B cell (primary cell): ENCODE results near the gene ARPC4. TPM values are rescaled to one million over a fixed set of nuclear protein-coding genes. Genes with fewer than 3 reads are reported as not detected.
A peak's percentile ranks its signal among the peaks of the same experiment; 100 is the strongest.

Source experiments
- ATAC-seq: fragments of 200-7000 bp; cut with Tn5 transposase; one replicate; pipeline ENCODE4 v1.10.0; 2021; ENCODE audit warnings: low read depth, mild to moderate bottlenecking, moderate number of reproducible peaks, moderate library complexity
- CTCF ChIA-PET: fragments of 350-600 bp; sonication (Branson Sonifier 250); formaldehyde crosslinking; loops from one replicate; lab custom pipeline; 2021; ENCODE audit warnings: antibody characterized with exemption, inconsistent platforms; lab: Charles Lee
- POLR2A ChIA-PET: fragments of 350-600 bp; sonication (Branson Sonifier 250); formaldehyde crosslinking; loops from one replicate; lab custom pipeline; 2021; ENCODE audit warnings: antibody characterized with exemption; lab: Charles Lee
- DNase-seq: peaks from one replicate; pipeline ENCODE4 v3.0.0; 2013
- H2AFZ ChIP-seq: 2 replicates; pipeline ENCODE4 v1.6.1; 2012; ENCODE audit warnings: mild to moderate bottlenecking, low read depth, low read length; ENCODE audit not compliant: insufficient read depth, poor library complexity, severe bottlenecking
- H3K27ac ChIP-seq, 2 donors: 1 replicate in 1 of 2; 2 replicates in 1 of 2; pipeline ENCODE4 v1.5.1; 2012 to 2013; ENCODE audit warnings: low read length in 2 of 2, mild to moderate bottlenecking in 2 of 2, moderate library complexity in 1 of 2
- H3K27me3 ChIP-seq, 4 experiments: fragments of 200-600 bp in 1 of 4; sonication (generic) in 1 of 4; replicated peaks in 1 of 4; 1 replicate in 2 of 4; 2 replicates in 2 of 4; pipeline versions ENCODE4 v1.6.1 to v1.7.0; 2013 to 2016; ENCODE audit warnings: low read length in 3 of 4, mild to moderate bottlenecking in 2 of 4, mixed read lengths in 1 of 4, moderate library complexity in 1 of 4; ENCODE audit not compliant: insufficient read depth in 4 of 4, control insufficient read depth in 3 of 4; ENCODE audit errors: control extremely low read depth in 1 of 4
- H3K36me3 ChIP-seq, 2 experiments: replicated peaks in 1 of 2; 1 replicate in 1 of 2; 2 replicates in 1 of 2; pipeline versions ENCODE4 v1.6.1 to v1.7.1; 2013; ENCODE audit warnings: low read length in 1 of 2; ENCODE audit not compliant: insufficient read depth in 2 of 2, control insufficient read depth in 1 of 2; ENCODE audit errors: control extremely low read depth in 1 of 2, extremely low read depth in 1 of 2
- H3K4me1 ChIP-seq, 2 donors: fragments of 200-600 bp in 1 of 2; sonication (generic) in 1 of 2; 1 replicate in 1 of 2; 2 replicates in 1 of 2; pipeline versions ENCODE4 v1.5.1 to v1.6.1; 2013 to 2017; ENCODE audit warnings: low read length in 2 of 2; ENCODE audit not compliant: control insufficient read depth in 2 of 2, insufficient read depth in 2 of 2
- H3K4me2 ChIP-seq: replicated peaks from 2 replicates; pipeline ENCODE3; 2012; ENCODE audit warnings: mild to moderate bottlenecking, low read depth, low read length; ENCODE audit not compliant: poor library complexity, severe bottlenecking
- H3K4me3 ChIP-seq, 5 experiments: fragments of 200-600 bp in 1 of 5; sonication (generic) in 1 of 5; 1 replicate in 3 of 5; 2 replicates in 2 of 5; pipeline versions ENCODE4 v1.5.1 to v1.7.0; 2011 to 2016; ENCODE audit warnings: low read length in 4 of 5, mild to moderate bottlenecking in 4 of 5, low read depth in 2 of 5, control low read depth in 1 of 5, moderate library complexity in 1 of 5; ENCODE audit not compliant: insufficient read depth in 1 of 5; ENCODE audit errors: control extremely low read depth in 1 of 5, extremely low read depth in 1 of 5
- H3K79me2 ChIP-seq: fragments of 200-600 bp; sonication (generic); one replicate; pipeline ENCODE4 v1.6.0; 2016; ENCODE audit warnings: low read length; ENCODE audit not compliant: control insufficient read depth, insufficient read depth
- H3K9ac ChIP-seq: fragments of 200-600 bp; sonication (generic); 2 replicates; pipeline ENCODE4 v1.6.1; 2017; ENCODE audit warnings: mild to moderate bottlenecking, low read length, moderate library complexity
- H3K9me3 ChIP-seq, 3 donors: one replicate each; pipeline versions ENCODE4 v1.6.1 to v1.7.1; 2013; ENCODE audit warnings: low read length in 2 of 3; ENCODE audit not compliant: control insufficient read depth in 2 of 3, insufficient read depth in 1 of 3; ENCODE audit errors: control extremely low read depth in 1 of 3
- H4K20me1 ChIP-seq: 2 replicates; pipeline ENCODE4 v1.6.0; 2012; ENCODE audit warnings: mild to moderate bottlenecking, low read length; ENCODE audit not compliant: insufficient read depth, control insufficient read depth, poor library complexity, severe bottlenecking
- H3K27ac Mint-ChIP-seq: one replicate; pipeline ENCODE4 v1.8.0; 2021; ENCODE audit warnings: mixed read lengths
- H3K27me3 Mint-ChIP-seq: one replicate; pipeline ENCODE4 v1.8.0; 2021; ENCODE audit warnings: mixed read lengths
- H3K4me1 Mint-ChIP-seq: one replicate; pipeline ENCODE4 v1.8.0; 2021; ENCODE audit warnings: mixed read lengths
- H3K4me3 Mint-ChIP-seq: one replicate; pipeline ENCODE4 v1.8.0; 2021; ENCODE audit warnings: mixed read lengths
- H3K9me3 Mint-ChIP-seq: one replicate; pipeline ENCODE4 v1.8.0; 2022; ENCODE audit warnings: mixed read lengths; ENCODE audit not compliant: insufficient read depth
- EZH2 ChIP-seq: IDR thresholded peaks from 2 replicates; pipeline ENCODE4 v1.6.1; 2012; ENCODE audit warnings: borderline replicate concordance, low read depth, mild to moderate bottlenecking, moderate library complexity, low read length; ENCODE audit not compliant: insufficient read depth, poor library complexity, severe bottlenecking
- WGBS: methylation state at CpG from one replicate; pipeline ENCODE4 v1.1.5; 2013; ENCODE audit warnings: missing lambda C conversion rate; ENCODE audit not compliant: insufficient coverage; 5-methylcytosine and 5-hydroxymethylcytosine counted together
- intact Hi-C: fragments of 100-400 bp; cut with micrococcal nuclease; formaldehyde crosslinking; loops from one replicate; pipeline ENCODE4 v1.10.0; 2022
- polyA plus RNA-seq: library from polyadenylated mRNA; depleted of rRNA; stranded (reverse); fragments of >200 nt; gene quantifications from 2 replicates; pipeline ENCODE4 v1.2.3, GENCODE V29; 2012
- total RNA-seq, 2 donors: library from RNA; stranded (reverse); fragments of 120-200 nt in 1 of 2; gene quantifications; 1 replicate in 1 of 2; 2 replicates in 1 of 2; pipeline versions ENCODE4 v1.2.3 to v1.2.4, GENCODE V29; 2013 to 2022
- TF ChIP-seq, protein P1 (sequence below): fragments of 200-600 bp; IDR thresholded peaks from one replicate; pipeline ENCODE4 v1.8.0; 2022; ENCODE audit warnings: antibody characterized with exemption, mild to moderate bottlenecking

Gene ARPC4
- total and polyA plus RNA-seq, 2 donors (not counting 1 experiment from before 2014, with no cell fraction given), result 110 to 174 TPM

DNA sequence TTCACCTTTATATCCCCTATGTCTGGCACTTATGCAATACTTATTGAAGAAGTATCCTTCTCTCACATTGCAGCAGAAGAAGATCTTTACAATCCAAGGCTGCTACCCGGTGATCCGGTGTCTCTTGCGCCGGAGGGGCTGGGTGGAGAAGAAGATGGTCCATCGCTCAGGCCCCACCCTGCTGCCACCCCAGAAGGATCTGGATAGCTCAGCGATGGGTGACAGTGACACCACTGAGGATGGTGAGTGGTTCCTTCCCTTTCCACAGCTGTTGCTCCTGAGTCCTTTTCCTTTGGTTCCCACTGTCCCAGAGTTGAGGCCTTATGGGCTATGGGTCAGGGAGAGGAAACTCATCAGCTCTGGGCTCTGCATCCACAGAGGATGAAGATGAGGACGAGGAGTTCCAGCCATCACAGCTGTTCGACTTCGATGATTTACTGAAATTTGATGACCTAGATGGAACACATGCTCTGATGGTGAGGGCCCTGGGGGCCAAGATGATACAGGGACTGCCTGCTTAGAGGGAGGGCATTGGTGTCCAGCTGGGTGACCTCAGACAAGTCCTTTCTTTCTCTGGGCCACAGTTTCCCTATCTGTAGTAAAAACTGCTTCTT is 20.1 kb downstream of the ARPC4 start:
- Mint-ChIP-seq H3K9me3 (no peaks in the 10 kb centered on the region), H3K4me3 (no peak overlapping the region), H3K27ac (peak overlapping the region; percentile 41), H3K4me1 (peaks cover 34% of the 10 kb centered on the region), H3K27me3 (no peaks in the 10 kb centered on the region)
- no peak for TF ChIP-seq EZH2
- TF ChIP-seq, protein P1, sequence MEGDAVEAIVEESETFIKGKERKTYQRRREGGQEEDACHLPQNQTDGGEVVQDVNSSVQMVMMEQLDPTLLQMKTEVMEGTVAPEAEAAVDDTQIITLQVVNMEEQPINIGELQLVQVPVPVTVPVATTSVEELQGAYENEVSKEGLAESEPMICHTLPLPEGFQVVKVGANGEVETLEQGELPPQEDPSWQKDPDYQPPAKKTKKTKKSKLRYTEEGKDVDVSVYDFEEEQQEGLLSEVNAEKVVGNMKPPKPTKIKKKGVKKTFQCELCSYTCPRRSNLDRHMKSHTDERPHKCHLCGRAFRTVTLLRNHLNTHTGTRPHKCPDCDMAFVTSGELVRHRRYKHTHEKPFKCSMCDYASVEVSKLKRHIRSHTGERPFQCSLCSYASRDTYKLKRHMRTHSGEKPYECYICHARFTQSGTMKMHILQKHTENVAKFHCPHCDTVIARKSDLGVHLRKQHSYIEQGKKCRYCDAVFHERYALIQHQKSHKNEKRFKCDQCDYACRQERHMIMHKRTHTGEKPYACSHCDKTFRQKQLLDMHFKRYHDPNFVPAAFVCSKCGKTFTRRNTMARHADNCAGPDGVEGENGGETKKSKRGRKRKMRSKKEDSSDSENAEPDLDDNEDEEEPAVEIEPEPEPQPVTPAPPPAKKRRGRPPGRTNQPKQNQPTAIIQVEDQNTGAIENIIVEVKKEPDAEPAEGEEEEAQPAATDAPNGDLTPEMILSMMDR, result no peak
- H4K20me1 ChIP-seq, result no peaks in the 10 kb centered on the region
- WGBS, result 98% methylated on average over 7 of the region's 9 CpGs
- no peak overlapping the region for H3K4me3 ChIP-seq
- no peak overlapping the region for H3K4me2 ChIP-seq
- ChIA-PET POLR2A (no interaction called here), CTCF (no interaction called here)
- H3K4me1 ChIP-seq, result peaks cover 22 to 26% of the 10 kb centered on the region in 2 donors
- no peak overlapping the region for H2AFZ ChIP-seq
- no peak overlapping the region for H3K27ac ChIP-seq
- DNase-seq (no peak), ATAC-seq (no peak)
- H3K9ac ChIP-seq, result no peak overlapping the region
- no peaks in the 10 kb centered on the region for H3K9me3 ChIP-seq
- intact Hi-C loops, result no loop called here
- H3K79me2 ChIP-seq, result peaks cover 4% of the 10 kb centered on the region
- H3K36me3 ChIP-seq, result no peaks in the 10 kb centered on the region
- H3K27me3 ChIP-seq, result no peaks in the 10 kb centered on the region

DNA sequence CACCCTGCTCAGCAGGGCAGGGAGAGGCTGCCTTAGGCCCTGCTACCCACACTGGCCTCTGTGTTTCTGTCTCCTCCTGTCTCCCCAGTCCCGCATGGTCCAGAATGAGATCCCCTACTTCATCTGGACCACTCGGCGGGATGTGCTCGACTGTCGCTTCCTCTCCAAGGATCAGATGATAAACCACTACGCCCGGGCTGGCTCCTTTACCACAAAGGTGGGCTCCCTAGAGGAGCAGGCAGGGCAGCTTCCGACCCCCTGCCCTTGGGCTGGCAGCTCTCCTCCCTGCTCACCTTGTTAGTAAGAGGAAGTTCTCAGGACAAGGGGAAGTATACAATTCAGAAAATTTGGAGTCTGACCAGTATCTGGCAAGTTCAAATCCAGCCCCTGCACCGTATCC is 23.1 kb downstream of the ARPC4 start:
- Histone ChIP-seq H3K4me2 (no peak overlapping the region), H3K4me3 (no peak overlapping the region), H3K36me3 (peaks cover 0 to 5% of the 10 kb centered on the region in 2 experiments), H4K20me1 (no peaks in the 10 kb centered on the region), H3K79me2 (no peaks in the 10 kb centered on the region), H3K4me1 (peaks cover 0 to under 1% of the 10 kb centered on the region in 2 donors), H3K9ac (no peak overlapping the region), H3K9me3 (no peaks in the 10 kb centered on the region), H3K27me3 (no peaks in the 10 kb centered on the region), H3K27ac (no peak overlapping the region), H2AFZ (no peak overlapping the region)
- Mint-ChIP-seq H3K27me3 (no peaks in the 10 kb centered on the region), H3K27ac (no peak overlapping the region), H3K4me3 (no peak overlapping the region), H3K9me3 (no peaks in the 10 kb centered on the region), H3K4me1 (peaks cover 8% of the 10 kb centered on the region)
- intact Hi-C loops, result no loop called here
- ChIA-PET CTCF (no interaction called here), POLR2A (no interaction called here)
- no peak for DNase-seq
- 94% methylated on average over 5 of the region's 9 CpGs for WGBS
- ATAC-seq, result no peak
- TF ChIP-seq EZH2, result no peak
- TF ChIP-seq, protein P1, result no peak
